Neural crest cell (in vitro differentiated cells): ENCODE results near the gene MFAP4. TPM values are rescaled to one million over a fixed set of nuclear protein-coding genes. Genes with fewer than 3 reads are reported as not detected.

Experiments
- DNase-seq: peaks from one replicate; pipeline ENCODE4 v3.0.0; 2021; ENCODE audit warnings: low read depth, mixed read lengths, low spot score
- H3K27ac Mint-ChIP-seq: one replicate; pipeline ENCODE4 v1.8.0; 2021; ENCODE audit warnings: mild to moderate bottlenecking, mixed read lengths; ENCODE audit not compliant: unreplicated experiment
- H3K27me3 Mint-ChIP-seq: 2 replicates; pipeline ENCODE4 v1.8.0; 2021; ENCODE audit warnings: low read depth, mild to moderate bottlenecking, mixed read lengths
- H3K36me3 Mint-ChIP-seq: 2 replicates; pipeline ENCODE4 v1.8.0; 2021; ENCODE audit warnings: low read depth, mild to moderate bottlenecking, mixed read lengths
- H3K4me1 Mint-ChIP-seq: 2 replicates; pipeline ENCODE4 v1.8.0; 2021; ENCODE audit warnings: mixed read lengths
- H3K4me3 Mint-ChIP-seq: one replicate; pipeline ENCODE4 v1.8.0; 2021; ENCODE audit warnings: mild to moderate bottlenecking, mixed read lengths
- H3K9me3 Mint-ChIP-seq: 2 replicates; pipeline ENCODE4 v1.8.0; 2021; ENCODE audit warnings: mixed read lengths
- CTCF ChIP-seq: fragments of 200-600 bp; sonication (generic); conservative IDR thresholded peaks from 2 replicates; pipeline ENCODE4 v1.5.0; 2021; ENCODE audit warnings: antibody characterized with exemption, mild to moderate bottlenecking
- total RNA-seq: library from RNA; stranded (reverse); gene quantifications from 2 replicates; pipeline ENCODE4 v1.2.1, GENCODE V29; 2021

Gene MFAP4
- total RNA-seq, 1 donor from 2014 or later, result 0.26 TPM

- H3K27me3 Mint-ChIP-seq, result no peaks in the 10 kb centered on the region
- TF ChIP-seq CTCF, result no peak
- no peak for DNase-seq
- H3K4me1 Mint-ChIP-seq, result peaks cover 29% of the 10 kb centered on the region
- H3K4me3 Mint-ChIP-seq, result peak overlapping the region; percentile 9
- H3K27ac Mint-ChIP-seq, result no peak overlapping the region
- no peaks in the 10 kb centered on the region for H3K36me3 Mint-ChIP-seq
- no peaks in the 10 kb centered on the region for H3K9me3 Mint-ChIP-seq
These were observed 14.0 kb downstream of the MFAP4 start for GRCh38 chr17:19372866-19373504.

- Mint-ChIP-seq H3K27ac (peak overlapping the region; percentile 19), H3K9me3 (no peaks in the 10 kb centered on the region), H3K36me3 (no peaks in the 10 kb centered on the region), H3K4me3 (peak overlapping the region; percentile 9), H3K27me3 (no peaks in the 10 kb centered on the region), H3K4me1 (peaks cover 29% of the 10 kb centered on the region)
- DNase-seq, result no peak
- no peak for TF ChIP-seq CTCF
These were observed 14.6 kb downstream of the MFAP4 start for GRCh38 chr17:19372439-19372838.

DNA sequence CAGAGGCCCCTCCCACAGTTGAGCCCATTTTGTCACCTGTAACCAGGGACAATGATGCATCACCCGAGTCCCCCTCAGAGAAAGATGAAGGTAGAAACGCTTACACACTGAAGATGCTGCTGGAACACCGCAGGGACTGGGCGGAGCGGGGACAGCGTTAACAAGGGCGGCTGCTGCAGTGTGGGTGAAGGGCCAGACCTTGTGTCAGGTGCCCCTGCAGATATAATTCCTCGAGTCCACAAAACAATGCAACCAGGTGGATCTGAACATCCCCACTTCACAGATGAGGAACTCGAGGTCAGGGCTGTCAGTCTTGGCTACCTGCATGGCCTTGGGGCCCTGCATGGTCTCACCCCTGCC lies 15.0 kb downstream of the MFAP4 start:
- H3K9me3 Mint-ChIP-seq, result no peaks in the 10 kb centered on the region
- peaks cover 26% of the 10 kb centered on the region for H3K4me1 Mint-ChIP-seq
- no peak overlapping the region for H3K27ac Mint-ChIP-seq
- H3K36me3 Mint-ChIP-seq, result no peaks in the 10 kb centered on the region
- peak overlapping the region; percentile 31 for H3K4me3 Mint-ChIP-seq
- TF ChIP-seq CTCF, result no peak
- H3K27me3 Mint-ChIP-seq, result no peaks in the 10 kb centered on the region
- no peak for DNase-seq

DNA sequence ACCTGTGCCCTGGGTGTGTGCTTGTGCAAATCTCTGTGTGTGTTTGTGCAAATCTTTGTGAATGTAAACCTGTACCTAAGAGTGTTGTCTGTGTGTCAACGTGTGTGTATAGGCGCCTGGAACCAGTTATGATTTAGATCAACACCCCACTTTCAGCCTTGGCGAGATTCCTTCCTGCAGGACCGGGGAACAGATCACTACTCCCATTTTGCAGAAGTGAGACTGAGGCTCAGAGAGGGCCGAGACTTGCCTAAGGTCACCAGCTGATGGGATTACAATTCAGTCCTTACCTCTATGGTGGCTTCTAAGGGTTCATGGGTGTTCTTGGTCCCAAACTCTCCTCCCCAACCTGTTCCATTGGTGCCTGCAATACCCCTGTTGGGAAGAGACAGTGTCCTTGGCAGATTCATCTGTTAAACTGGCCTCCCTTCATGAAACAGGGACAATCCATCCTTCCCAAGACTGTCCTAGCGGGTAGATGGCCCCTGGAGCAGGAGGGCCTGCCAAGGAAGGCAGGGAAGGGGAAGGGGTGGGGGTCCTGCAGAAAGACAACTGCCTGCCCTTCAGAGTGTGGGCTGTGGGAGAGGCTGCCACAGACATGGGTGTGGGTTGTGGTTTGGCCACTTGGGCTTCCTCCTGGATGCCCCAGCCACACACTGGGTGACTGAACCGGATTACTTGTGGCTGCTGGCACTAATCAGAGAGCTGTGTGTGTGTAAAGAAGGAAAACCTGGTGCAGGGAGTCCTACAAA lies 15.6 kb downstream of the MFAP4 start:
- H3K4me1 Mint-ChIP-seq, result peaks cover 22% of the 10 kb centered on the region
- H3K27me3 Mint-ChIP-seq, result no peaks in the 10 kb centered on the region
- H3K27ac Mint-ChIP-seq, result no peak overlapping the region
- no peak for TF ChIP-seq CTCF
- H3K4me3 Mint-ChIP-seq, result peak overlapping the region; percentile 35
- H3K9me3 Mint-ChIP-seq, result no peaks in the 10 kb centered on the region
- DNase-seq, result no peak
- no peaks in the 10 kb centered on the region for H3K36me3 Mint-ChIP-seq

DNA sequence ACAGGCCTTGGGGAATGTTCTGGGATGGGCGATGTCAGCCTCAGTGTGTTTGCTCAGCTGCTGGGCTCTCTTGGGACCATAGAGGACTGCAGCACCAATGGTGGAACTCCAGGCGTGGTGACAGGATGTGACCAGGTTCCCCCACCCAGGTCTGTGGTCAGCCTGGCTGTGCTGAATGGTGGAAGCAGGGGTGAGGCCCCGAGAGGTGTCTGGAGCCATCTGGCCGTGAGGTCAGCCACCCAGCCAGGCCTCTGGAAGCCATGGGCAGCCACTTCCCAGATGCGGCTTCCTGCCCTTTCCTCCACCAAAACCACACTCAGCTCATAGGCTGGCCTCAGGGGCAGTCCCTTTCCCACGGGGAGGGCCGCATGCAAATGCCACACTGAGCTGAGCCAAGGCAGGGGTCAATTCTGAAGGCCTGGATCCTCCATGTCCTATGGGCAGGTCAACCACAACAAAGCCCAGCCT lies 16.5 kb downstream of the MFAP4 start:
- no peak for TF ChIP-seq CTCF

More for the DNA sequence above, 16.5 kb downstream of the MFAP4 start:
- Mint-ChIP-seq H3K36me3 (no peaks in the 10 kb centered on the region), H3K4me1 (peaks cover 18% of the 10 kb centered on the region), H3K27me3 (no peaks in the 10 kb centered on the region), H3K27ac (no peak overlapping the region), H3K9me3 (no peaks in the 10 kb centered on the region), H3K4me3 (no peak overlapping the region)
- DNase-seq, result no peak
